ENCODE measurements around the gene ALK.

Gene ALK

GRCh38 chr2:29373870-29374269, 547.5 kb downstream of the ALK start:
- DNase-seq (ENCODE audit: low read depth) = no peak
- H3K4me3 ChIP-seq (ENCODE audit: low read depth, low read length) = no peak overlapping the region
- no peak for TF ChIP-seq CTCF (IDR thresholded peaks at IDR 0.05; ENCODE audit: control insufficient read depth, extremely low read depth, insufficient read depth)

DNA sequence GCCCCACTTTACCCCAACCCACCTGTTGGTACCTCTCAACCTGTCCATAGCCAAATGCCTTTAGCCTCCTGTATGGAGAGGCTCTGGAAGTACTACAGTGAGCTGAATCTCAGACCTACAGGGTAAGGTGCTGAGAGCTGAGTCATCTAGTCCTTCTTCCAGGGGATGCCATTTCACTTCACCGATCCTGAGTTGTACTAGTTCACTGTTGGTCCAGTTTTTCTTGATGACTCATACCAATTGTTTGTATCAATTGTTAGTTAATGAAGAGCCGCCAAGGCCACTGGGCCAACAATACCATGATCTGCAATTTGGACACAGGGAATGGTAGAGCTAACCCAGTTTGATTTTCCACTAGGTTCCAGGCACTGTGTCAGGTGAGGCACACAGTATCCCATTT, 549.2 kb downstream of the ALK start:
- TF ChIP-seq CTCF (IDR thresholded peaks at IDR 0.05; ENCODE audit: control insufficient read depth, extremely low read depth, insufficient read depth) = no peak
- DNase-seq (ENCODE audit: low read depth) = no peak
- H3K4me3 ChIP-seq (ENCODE audit: low read depth, low read length) = no peak overlapping the region

DNA sequence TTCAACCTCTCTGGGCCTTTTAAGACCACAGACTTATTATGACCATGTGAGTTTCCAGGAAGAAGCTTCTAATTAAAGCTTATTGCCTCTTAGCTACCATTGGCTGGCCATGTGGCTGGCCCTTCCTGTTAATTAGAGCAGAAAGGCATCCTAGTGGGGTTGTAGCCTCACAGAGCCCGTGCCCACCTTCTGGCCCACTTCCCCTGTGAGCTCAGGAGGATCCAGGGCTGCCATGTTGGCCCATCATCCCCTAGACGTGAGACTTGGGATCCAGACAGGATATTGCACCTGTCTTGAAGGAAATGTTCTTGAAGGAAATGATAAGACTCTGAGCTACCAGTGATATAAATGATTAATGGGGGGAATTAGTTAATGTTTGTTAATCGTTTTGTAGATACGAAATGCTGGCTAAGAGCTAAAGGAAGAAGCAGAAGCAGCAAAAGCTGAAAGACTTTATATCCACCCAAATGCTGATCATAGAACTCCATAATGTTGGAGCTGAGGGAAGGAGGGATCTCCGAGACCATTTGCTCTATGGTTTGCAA, 550.7 kb downstream of the ALK start:
- no peak for TF ChIP-seq CTCF (IDR thresholded peaks at IDR 0.05; ENCODE audit: control insufficient read depth, extremely low read depth, insufficient read depth)
- H3K4me3 ChIP-seq (ENCODE audit: low read depth, low read length) = no peak overlapping the region
- DNase-seq (ENCODE audit: low read depth) = no peak

DNA sequence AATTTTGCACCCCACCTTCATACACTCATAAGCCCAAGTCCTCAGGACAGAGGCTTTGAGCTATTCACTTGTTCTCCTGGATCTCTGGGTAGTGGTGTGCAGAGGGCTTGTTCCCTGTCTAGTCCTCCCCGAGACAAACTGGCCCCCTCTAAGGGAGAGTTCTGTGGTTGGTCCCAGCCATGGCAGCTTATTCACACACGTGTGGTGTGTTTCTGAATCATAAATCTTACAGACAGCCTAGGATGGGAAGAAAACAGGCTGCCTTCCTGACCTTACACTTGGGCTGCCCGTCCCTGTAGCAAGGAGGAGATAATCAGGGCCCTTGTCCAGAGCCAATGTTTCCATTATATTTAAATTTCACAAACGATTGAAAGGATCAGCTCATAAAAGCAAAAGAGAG, 551.2 kb downstream of the ALK start:
- no peak overlapping the region for H3K4me3 ChIP-seq (ENCODE audit: low read depth, low read length)
- DNase-seq (ENCODE audit: low read depth) = no peak
- no peak for TF ChIP-seq CTCF (IDR thresholded peaks at IDR 0.05; ENCODE audit: control insufficient read depth, extremely low read depth, insufficient read depth)

DNA sequence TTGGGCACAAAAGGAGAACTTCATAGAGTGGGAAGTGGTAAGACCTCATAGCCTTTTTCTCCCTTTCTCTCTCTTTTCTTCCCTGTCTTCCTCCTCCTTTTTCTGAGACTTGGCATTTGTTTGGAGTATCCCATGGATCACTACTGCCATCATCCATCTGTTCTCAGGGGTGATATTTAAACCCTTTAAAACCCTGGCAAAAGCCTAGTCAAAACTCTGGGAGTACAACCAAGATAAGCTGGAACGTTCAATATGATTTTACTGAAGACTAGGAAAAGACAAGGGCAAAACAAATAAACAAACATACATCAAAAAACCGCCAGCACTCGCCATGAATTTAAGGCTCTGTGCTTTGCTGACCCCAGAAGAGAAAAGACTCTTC, 552.7 kb downstream of the ALK start:
- no peak overlapping the region for H3K4me3 ChIP-seq (ENCODE audit: low read depth, low read length)
- no peak for DNase-seq (ENCODE audit: low read depth)
- TF ChIP-seq CTCF (IDR thresholded peaks at IDR 0.05; ENCODE audit: control insufficient read depth, extremely low read depth, insufficient read depth) = no peak

DNA sequence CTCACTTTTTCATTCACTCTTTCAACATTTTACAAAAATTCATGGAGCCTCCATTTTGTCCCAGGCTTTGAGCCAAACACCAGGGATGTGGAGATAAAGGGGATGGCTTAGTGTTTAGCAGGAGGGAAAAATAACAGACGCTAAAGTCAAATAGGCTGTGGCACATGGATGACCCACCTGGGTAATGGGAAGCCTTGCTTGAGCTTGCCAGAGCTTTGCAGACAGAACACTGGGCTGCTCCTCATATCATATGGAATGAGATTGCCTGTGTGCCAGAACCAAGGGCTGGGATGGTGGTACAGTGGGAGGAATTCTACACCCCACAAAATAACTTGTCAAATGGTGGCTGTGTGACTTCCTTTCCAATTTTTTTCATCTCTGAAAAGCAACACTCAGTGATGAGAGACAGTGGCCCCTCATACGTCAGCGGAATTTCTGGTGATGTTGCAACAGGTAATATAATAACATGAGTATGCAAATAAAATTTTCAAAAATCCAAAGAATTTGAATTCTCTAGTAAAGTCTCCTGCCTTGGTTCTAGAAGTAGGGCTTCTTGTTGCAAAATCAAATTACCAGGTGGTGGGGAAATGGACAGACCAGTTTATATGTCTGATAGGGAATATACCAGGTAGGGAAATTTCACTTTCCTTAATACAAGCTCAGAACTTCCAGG, 553.3 kb downstream of the ALK start:
- TF ChIP-seq CTCF (IDR thresholded peaks at IDR 0.05; ENCODE audit: control insufficient read depth, extremely low read depth, insufficient read depth) = no peak
- DNase-seq (ENCODE audit: low read depth) = no peak

GRCh38 chr2:29363111-29363510, 558.3 kb downstream of the ALK start:
- H3K4me3 ChIP-seq (ENCODE audit: low read depth, low read length) = no peak overlapping the region
- no peak for TF ChIP-seq CTCF (IDR thresholded peaks at IDR 0.05; ENCODE audit: control insufficient read depth, extremely low read depth, insufficient read depth)
- DNase-seq (ENCODE audit: low read depth) = no peak

More for the DNA sequence above, 553.3 kb downstream of the ALK start:
- no peak overlapping the region for H3K4me3 ChIP-seq (ENCODE audit: low read depth, low read length)
